Dermis blood vessel endothelial cell (primary cell): ENCODE results near the gene TCF7L2. TPM values are rescaled to one million over a fixed set of nuclear protein-coding genes. Genes with fewer than 3 reads are reported as not detected.

Source experiments
- DNase-seq: peaks from one replicate; pipeline ENCODE4 v3.0.0; 2010
- total RNA-seq: library from RNA; depleted of rRNA; stranded (reverse); fragments of >200 nt; gene quantifications from 2 replicates; pipeline ENCODE4 v1.2.3, GENCODE V29; 2014

The TCF7L2 gene
- total RNA-seq, 1 donor from 2014 or later: 2.9 TPM

DNA sequence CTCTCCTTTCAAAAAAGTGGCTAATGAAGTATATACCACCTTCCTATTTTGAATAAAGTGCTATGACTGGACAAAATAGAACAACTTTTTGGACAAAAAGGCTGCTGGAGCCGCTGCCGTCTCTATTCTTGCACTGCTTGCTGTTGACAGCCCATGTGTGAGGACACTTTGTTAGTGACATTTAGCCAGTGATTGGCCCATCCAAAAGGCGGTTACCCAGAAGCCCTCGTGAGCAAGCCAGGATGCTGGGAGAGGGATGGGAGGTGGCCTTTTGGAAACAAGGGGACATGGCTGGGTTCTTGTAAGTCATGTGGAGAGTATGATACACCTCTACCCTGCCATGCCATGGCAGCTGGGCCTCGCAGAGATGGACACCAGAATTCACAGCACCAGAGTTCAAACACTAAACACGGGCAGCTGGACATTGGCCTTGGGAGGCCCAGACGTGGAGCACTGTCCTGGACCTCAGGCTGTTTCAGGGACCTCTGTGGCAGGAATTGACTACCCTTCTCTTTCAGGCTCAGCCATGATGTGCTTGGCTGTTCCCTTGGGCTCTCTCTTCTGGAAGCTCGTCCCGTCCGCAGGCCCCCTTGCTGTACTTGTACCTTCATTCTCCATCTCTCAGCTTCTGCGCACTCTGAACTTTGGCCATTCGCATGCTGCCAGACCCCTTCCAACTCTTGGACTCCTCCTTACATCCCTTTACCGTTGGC is 118.3 kb downstream of the TCF7L2 start:
- DNase-seq: no peak

GRCh38 chr10:113069595-113069994 is 119.5 kb downstream of the TCF7L2 start:
- no peak for DNase-seq

DNA sequence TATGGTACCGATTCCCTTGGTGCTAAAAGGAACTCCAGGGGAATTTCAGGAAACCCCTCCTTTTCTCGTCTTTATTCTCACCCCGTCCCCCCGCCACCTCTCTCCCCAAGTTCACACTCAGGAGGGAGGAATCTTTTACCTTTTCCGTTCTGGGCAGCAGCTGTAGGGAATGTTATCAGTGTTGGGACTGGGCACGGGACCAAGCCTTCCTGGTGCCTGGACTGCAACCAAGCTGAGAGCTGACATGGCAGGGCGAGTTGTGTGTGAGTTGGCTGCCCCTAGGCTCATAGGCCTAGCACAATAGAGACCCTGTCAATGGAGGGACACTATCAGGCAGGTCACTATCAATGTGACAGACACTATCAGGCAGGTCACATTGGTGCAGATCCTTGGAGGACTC is 121.4 kb downstream of the TCF7L2 start:
- DNase-seq: peak; percentile 80

DNA sequence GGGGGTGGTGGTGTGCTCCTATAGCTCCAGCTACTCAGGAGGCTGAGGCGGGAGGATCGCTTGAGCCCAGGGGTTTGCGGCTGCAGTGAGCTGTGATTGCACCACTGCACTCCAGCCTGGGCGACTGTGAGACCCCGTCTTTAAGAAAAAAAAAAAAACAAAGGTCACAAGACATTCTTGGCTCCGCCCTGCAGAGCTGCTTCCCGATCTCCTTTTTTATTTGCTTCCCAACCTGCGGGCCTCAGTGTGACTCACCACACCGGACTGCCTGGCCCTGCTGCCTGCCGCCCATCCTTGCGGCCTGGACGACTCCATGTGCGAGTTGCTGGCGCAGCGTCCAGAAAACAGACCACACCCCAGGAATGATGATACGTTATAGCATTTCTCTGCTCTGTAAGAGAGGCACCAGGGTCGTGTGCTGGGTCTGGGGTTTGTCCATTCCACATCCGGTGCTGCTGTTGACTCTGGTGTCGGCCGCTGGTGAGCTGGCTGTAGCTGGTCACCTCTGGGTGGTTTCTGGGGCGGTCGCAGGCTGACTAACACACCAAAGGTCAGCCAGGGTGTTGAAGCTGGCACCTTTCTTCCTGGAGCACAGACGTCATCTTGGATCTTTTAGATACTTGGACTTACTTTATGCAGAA is 123.6 kb downstream of the TCF7L2 start:
- peak; percentile 94 for DNase-seq

DNA sequence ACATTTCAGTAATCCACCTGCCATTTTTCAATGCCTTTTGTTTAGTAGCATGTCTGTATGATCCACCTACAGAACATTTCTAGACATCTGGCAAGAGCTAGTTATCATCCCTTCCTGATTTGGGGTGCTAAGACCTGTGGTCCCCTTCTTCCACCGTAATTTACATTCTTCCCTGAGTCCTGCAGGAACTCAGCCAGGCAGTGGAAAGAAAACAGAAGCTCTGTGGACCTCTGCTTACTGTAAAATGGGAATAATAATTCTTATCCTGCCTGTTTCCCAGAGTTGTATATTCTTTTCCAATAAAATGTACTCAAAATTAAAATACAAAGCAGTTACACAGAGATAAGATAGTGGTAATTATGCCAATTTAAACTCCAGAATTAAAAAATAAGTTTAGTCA is 126.9 kb downstream of the TCF7L2 start:
- no peak for DNase-seq

DNA sequence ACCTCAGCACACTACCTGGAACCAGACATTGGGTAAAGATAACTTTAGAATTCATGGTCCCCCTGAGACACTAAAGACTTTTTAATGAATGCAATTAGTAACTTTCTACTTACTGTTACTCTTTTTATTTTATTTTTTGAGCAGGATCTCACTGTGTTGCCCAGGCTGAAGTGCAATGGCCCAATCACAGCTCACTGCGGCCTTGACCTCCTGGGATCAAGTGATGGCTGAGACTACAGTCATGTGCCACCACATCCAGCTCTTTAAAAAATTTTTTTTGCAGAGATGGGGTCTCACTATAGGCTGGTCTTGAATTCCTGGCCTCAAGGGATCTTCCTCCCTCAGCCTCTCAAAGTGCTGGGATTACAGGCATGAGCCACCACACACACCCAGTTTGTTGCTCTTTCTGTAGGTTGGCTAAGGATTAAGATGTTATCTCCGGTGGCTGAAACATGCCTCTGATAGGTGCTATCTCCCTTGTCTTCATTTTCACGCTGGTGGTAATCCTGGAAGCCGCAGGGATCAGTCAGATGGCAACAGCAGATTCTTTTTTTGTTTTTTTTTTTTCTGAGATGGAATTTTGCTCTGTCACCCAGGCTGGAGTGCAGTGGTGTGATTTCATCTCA is 128.3 kb downstream of the TCF7L2 start:
- no peak for DNase-seq

- no peak for DNase-seq
These were observed 130.2 kb downstream of the TCF7L2 start for GRCh38 chr10:113080061-113080924.

DNA sequence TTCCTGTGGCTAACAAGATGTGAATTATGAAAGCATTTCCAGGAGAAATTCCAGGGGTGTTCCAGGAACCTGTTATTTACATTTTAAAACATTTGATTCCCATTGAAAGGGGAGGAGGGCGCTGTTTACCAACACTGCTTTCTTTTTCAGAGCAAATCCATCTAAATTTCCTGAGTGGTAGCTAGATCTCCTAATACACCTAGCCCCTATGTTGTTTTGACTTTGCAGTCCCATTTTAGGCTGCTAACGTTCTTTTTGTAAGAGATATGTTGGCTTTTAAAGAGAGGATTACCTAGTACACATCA is 130.8 kb downstream of the TCF7L2 start:
- peak; percentile 44 for DNase-seq

GRCh38 chr10:113084031-113084430 is 134.0 kb downstream of the TCF7L2 start:
- no peak for DNase-seq

GRCh38 chr10:113085776-113086175 is 135.7 kb downstream of the TCF7L2 start:
- no peak for DNase-seq

GRCh38 chr10:113086282-113086681 is 136.2 kb downstream of the TCF7L2 start:
- DNase-seq: peak; percentile 43

DNA sequence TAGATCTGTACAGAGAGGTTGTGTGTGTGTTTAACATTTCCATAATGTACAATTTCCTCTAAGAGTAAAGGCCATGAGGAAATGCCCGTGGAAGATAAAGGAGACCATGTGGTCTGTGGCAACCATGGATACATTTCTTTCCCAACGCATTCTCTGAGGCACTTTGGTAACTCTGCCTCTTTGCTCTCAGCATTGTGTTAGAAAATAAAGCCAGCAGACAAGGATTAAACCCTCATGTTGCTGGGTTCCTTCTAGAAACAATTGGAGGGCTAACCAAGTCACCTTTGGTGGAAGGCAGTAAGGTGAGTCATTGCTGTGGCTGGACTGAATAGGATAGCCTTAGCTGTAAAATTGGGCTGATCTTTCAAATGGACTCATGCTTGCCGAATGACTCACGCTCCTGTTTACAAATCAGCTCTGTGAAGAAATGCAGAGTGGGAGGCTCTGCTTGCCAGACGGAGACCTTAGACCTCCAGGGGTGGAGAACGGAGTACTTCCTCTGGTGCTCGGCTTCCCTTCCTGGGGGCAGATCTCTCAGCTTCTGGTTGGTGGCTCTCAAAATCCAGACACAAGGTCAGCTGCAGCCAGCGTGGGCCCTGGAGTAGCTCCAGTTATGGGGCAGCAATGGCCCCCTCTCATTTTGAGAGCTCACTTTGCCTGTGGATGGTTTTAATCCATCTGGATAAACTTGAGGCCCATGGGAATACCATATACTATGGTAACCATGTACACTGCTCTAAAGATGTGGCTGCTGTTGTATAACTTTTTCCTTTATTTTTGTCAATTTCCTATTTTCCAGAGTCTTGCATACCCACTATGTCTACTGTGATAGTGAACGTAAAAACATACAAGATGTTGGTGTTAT is 137.3 kb downstream of the TCF7L2 start:
- DNase-seq: peak; percentile 98

DNA sequence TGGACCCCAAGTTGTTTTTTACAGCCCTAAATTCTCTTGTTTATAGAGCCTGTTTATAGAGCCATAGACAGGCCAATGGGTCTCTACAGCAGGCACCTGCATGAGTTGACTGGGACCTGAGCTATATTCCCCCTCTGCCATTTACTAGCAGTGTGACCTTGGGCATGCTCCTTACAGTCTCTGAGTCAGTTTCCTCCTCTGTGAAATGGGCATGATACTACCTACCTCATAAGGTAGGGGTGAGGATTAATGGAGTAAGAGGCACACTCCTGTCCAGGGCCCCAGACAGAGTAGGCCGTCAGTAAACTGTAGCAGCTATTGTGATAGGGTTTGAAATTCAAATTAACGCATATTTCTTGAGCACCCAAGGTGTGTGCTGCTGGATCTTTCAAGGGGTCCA is 138.1 kb downstream of the TCF7L2 start:
- DNase-seq: no peak

DNA sequence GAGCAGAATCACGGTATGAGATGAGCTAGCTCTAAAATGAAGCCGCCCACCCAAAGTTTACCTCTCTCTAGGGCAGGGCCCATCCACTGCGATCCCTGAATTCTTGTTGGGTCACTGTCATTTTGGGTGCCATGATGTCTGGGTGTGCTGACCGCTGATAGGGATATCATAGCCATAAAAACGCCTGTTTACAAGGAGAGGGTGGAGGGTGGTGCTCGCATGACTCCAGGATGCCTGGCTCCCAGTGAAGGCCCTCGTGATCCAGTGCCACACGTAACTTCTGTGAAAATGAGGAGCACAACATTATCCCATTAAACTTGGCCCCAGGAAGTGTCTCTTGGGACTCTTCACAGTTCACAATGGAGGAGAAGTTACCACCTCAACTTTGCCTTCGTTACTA is 139.5 kb downstream of the TCF7L2 start:
- no peak for DNase-seq

DNA sequence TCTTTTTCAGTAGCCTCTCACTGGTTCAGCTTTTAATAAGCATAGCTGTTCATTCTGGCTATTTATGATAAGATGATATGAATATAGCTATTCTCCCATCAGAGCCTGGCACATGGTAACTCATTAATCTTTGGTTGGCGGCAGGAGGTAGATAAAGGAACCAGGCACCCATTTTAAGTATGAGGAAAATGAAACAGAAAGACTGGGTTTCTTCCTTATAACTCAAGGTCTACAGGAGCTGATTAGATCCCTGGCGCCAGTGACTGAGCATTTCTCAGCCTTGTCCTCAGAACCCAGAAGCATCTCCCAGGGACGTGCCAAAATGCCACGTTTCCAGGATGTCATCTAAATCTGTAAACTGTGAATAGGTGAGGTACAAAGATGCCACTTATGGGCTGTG is 141.9 kb downstream of the TCF7L2 start:
- no peak for DNase-seq

DNA sequence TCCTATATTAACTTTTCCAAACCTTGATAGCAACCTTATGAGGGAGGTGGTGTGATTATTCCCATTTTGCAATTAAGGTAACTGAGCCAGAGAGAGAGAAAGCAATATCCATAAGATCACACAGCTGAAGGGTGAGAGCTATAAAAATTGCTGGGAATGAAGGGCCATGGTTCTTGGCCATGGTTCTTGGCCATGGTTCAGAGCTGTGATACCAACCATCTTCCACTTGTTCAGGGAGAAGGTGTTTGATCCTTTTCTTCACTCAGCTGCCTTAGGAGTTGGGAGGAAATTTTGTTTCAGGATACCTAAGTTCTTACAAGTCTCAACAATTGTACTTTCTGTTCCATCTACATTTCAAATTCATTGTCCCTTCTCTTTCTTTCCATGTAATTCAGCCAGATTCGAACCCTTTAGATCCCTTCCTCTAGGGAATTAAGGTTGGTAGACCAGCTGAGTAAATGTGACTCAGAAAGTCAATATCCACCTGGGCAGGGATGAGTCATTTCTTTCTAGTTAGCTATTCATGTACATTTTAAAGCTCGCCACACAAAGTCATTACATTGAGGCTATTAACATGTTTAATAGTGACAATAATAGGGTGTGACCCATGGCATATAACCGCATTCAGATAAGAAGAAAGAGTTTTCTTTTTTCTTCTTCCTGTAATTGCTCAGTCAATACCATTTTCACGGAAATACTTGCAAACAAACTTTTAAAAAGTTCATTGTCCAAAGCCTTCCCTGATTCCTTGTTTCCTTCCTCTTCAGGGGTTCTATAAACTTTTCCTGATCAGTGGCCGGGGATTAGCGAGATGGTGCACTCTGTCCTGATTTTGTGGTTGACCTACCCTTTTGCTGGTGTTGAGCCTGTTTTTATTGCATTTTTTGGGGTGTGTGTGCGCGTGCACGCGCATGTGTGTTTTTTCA is 143.4 kb downstream of the TCF7L2 start:
- DNase-seq: peak; percentile 78

- peak; percentile 26 for DNase-seq
These were observed 144.1 kb downstream of the TCF7L2 start for GRCh38 chr10:113094114-113094486.

GRCh38 chr10:113095419-113096127 is 145.5 kb downstream of the TCF7L2 start:
- DNase-seq: no peak

GRCh38 chr10:113096128-113096996 is 146.3 kb downstream of the TCF7L2 start:
- no peak for DNase-seq
